Activated CD4-positive, CD25-positive, alpha-beta regulatory T cell treated with anti-CD3 and anti-CD28 coated beads, Interleukin-2, amount 50 U/mL, for 24 hours (primary cell): ENCODE data around the gene ZNF541.
"Not testable (repeated sequence)": the region's sequence is repeated elsewhere in the genome, so short reads cannot be mapped to it uniquely, and the experiment has no call there.

Experiments
- ATAC-seq, 2 donors: fragments of 150-1000 bp; cut with Tn5 transposase; one replicate each; pipeline ENCODE4 v1.10.0; 2021; ENCODE audit warnings: mild to moderate bottlenecking in 1 of 2, moderate library complexity in 1 of 2

Gene ZNF541

DNA sequence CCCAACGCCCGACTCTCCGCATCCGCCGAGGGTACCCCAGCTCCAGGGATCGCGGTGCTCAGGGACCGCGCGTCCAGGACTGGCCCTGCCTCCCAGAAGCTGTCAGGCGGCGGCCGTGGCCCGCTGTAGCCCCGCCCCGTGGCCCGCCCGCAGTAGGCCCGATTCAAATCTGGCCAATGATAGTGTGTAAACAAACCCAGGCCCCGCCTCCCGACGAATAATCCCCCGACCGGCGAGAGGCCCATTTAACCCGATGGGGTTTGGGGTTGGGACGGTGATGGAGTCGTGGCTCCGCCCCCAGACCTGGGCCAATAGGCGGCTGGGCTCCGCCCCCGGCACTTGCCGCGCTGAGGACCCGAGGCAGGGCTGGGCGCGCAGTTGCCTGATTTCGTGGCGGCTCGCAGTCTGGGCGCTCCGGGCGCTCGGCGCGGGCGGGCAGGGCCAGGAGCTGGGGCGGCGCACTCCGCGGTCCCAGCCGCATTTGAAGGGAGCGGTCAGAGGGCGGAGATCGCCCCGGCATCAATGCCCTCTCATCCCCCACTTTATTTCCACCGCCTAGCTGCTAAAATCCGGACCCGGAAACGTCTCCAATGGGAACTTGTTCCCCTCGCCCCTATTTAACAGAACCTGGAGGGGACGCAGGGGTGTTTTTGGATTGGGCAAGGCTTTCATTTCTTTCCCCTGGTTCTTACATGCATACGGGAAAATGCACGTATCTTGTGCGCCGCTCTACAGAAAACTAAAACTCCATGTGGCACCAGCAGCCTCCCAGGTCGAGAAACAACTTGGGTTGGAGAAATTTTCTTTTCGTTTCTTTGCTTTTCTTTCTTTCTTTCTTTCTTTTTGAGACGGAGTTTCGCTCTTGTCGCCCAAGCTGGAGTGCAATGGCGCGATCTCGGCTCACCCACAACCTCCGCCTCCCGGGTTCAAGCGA lies 27.6 kb upstream of the ZNF541 start:
- ATAC-seq: peak; percentile 97 to 99

DNA sequence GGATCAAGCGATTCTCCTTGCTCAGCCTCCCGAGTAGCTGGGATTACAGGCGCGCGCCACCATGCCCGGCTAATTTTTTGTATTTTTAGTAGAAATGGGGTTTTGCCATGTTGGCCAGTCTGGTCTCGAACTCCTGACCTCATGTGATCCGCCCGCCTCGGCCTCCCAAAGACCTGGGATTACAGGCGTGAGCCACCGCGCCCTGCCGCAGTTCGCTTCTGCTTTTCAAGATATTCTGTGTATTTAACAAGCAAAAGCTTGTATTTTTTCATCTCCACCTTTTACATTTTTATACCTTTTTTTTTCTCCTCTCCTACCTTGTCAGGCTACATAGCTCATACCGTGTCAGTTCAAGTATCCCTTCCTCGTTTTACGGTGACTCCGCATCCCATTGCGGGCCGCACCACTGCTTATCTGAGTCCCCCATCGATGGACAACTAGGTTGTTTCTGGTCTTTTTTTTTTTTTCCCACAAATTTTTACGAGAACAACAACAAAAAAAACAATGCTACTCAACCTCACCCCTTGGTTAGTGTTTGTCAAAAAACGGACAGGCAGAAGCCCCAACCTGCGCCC lies 26.8 kb upstream of the ZNF541 start:
- not testable (repeated sequence) for ATAC-seq

DNA sequence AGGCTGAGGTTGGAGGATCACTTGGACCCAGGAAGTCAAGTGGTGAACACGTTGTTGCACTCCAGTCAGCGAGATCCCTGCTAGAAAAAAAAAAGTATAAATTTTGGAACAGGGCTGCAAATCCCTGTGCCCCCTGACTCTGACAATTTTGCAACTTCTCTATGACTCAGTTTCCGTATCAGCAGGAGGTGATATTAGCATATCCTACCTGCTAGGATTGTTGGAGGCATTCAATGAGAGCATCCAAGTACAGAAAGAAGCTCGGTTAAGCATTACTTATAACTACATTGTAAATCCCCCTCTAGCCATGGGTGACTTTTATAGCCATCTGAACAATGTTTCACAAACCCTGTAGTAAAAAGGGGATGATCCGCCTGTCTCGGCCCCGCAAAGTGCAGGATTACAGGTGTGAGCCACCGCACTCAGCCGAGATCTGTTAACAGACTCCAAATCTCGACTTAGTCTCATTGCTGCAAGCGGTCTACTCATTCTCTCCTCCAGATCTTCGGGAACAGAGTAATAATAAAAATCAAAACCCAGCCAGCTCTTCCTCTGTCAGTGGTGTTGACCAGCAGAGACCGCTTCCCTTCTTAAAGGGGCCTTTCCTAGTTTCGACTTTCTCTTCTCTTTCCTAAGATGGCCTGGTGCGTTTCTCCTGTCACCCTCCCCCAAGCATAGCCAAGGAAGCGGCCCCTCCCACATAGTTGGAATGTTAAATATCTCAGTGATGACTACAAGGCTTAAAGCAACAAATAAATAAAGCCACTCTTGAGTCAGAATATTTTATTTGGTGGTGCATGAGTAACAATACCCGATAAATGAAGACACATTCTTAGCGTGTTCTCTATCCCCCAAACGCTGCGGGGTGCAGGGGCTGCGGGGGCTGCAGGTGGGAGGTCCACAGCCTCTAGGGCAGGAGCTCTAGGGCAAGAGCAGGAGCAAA lies 25.7 kb upstream of the ZNF541 start:
- ATAC-seq: no peak

DNA sequence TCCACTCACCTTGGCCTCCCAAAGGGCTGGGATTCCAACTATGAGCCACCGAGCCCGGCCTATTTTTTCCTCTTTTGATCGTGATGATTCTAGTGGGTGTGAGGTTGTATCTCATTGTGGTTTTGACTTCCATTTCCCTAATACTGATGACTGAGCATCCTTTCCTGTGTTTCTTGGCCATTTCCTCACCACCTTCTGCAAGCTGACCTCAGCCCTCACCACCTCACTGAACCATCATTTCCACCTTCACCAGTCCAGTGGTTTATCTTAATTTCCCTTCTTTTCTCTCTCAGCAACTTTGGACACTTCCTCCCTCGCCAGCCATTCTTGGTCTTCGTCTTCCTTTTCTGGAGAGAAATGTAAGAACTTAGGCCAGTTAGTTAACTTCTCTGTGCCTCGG lies 23.0 kb upstream of the ZNF541 start:
- ATAC-seq: no peak

DNA sequence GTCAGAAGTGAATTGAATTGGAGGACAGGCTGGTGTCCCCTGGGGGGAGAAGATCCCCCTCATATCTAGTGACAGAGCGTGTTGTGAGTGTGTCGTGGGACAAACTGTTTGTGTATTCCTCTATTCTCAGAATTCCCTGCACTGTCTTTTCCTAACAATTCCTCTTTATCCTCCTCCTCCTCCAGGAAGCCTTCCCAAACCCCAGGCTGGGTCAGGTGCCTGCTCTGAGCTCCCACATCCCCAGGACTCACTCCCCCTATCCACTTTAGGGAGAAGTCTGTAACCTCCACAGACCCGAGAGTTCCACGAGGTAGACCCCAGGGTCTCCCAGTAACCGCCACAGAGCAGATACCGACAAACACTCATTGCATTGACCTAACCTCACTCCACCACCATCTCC lies 20.9 kb upstream of the ZNF541 start:
- ATAC-seq: no peak

DNA sequence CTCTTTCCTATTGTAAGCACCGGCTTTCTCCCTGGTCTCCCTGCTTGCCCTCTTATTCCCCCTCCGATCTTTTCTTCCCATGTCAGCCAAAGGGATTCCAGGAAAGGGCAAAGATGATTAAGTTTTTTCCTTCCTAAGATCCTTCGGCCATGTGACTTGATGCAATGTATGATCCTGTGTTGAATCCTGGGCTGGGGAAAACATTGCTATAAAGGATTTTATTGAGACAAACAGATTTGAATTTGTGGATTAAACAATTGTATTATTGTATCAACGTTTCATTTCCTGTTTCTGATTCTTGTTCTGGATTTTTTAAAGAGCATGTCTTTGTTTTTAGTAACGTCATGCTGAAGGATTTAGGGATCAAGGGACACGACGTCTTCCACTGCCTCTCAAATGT lies 16.9 kb upstream of the ZNF541 start:
- ATAC-seq: no peak

DNA sequence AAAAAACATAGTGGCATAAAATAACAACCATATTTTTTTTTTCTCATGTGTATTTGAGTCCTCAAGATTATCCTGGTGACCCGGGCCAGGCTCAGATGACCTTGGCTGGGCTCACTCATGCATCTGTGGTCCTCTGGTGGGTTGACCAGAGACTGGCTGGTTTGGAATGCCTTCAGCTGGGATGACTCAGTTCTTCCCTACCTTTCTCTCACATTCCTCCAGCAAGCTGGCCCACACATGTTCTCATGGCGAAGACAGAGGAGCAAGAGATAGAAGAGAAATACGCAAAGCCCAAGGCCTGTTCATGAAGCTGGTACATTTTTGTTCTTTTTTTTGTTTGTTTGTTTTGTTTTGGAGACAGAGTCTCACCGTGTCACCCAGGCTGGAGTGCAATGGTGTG lies 14.3 kb upstream of the ZNF541 start:
- ATAC-seq: no peak

DNA sequence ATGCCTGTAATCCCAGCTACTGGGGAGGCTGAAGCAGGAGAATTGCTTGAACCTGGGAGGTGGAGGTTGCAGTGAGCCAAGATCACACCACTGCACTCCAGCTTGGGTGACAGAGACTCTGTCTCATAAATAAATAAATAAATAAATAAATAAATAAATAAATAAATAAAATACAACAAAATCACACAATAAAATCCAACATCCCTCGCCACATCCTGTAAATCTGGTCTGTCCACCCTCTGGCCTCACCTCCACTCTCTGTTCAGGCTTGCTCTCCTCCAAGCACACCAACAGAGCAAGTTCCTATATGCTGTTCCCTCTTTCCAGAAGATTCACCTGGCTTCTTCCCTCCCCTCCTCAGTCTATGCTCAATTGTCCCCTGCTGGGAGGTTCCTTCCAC lies 10.2 kb upstream of the ZNF541 start:
- ATAC-seq: not testable (repeated sequence)

DNA sequence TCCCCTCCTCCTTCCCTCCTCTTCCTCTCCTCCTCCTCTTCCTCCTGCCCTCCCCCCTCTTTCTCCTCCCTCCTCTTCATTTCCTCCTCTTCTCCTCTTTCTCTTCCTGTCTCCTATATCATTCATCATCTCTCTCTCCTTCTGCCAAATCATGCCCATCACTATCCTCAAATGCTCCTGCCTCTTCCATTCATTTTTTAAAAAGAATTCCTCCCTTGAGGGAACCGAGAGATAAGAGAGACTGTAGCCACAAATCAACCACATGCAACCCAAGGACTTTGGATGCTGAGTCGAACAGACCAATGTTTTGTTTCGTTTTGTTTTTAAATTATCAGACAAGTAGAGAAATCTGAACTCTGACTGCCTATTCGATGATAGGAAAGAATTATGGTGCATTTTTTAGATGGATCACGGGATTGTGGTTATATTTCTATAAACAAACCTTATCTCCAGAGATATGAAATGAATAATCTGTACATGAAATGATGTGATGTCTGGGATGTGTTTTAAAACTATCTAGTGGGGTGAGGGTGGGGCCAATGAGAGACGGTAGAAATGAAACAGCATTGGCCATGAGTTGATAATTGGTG lies 9.5 kb upstream of the ZNF541 start:
- ATAC-seq: no peak

DNA sequence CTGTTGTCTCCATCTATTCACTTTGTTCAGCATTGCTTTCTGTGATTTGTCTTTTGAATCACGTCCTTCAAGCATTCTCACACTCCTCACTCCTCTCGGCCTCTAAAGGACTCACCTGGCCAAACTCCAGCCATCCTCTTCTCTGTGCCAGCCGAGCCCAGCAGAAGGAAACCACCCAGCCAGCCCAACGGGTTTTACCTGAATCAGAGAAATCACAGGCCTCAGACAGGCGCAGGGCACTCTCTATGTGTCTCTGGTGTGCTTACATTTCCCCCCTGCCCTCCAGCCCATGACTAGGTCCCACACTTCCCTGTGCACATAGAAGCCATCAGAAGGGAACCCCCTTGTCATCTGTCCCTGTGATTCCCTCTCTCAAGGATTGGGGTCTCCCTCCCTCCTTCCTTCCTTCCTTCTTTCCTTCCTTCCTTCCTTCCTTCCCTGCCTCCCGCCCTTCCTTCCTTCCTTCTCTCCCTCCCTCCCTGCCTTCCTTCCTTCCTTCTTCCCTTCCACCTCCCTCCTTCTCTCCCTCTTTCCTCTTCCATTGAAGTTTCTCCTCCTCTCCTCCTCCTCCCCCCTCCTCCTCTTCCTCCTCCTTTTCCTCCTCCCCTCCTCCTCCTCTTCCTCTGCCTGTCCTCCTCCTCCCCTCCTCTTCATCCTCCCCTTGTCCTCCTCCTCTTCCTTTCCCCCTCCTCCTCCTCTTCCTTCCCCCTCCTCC lies 8.8 kb upstream of the ZNF541 start:
- no peak for ATAC-seq

DNA sequence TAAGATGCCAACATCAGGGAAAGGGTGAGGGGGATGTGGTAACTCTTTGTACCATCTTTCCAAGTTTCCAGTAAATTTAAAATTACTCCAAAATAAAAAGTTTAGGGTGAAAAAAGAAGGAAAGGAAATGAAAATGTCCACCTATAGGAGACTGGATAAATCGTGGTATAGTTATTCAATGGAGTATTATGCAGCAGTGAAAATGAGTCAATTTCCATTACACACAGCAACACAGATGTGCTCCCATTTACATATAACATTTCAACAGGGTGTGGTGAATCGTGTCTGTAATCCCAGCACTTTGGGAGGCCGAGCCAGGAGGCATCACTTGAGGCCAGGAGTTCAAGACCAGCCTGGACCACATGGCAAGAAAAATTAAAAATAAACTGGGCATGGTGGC lies 7.4 kb upstream of the ZNF541 start:
- ATAC-seq: no peak

DNA sequence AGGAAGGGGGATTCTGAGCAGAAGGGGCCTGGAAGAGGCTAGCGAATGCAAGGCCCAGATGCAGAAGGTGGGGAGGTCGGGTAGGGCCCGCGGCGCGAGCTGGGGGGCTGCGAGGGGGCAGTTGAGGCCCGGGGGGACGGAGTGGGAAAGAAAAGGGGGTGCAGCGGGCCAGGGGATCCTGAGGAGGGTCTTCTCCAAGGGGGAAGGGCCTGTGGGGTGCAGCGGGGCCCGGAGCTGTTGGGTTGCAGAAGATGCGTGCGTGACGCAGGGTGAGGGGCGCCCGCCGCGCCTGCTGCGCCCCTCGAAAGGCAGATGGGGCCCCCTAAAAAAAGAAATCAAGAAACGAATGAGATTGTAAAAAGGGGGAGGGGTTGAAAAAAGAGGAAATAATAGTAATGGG lies 313 bp downstream of the ZNF541 start:
- no peak for ATAC-seq

DNA sequence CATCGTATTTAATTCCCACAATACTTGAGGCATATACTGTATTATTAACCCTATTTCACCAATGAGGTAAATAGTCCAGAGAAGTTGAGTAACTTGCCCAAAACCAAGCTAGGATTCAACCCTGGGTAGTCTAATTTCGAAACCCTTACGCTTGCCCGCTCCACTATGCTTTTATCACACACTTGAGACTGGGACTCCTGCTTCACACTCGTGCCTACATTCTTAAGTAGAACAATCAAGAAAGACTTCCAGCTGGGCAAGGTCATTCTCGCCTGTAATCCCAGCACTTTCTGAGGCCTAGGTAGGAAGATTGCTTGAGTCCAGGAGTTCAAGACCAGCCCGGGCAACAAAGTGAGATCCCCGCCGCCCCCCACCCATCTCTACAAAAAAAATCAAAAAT lies 3.6 kb downstream of the ZNF541 start:
- ATAC-seq: no peak

DNA sequence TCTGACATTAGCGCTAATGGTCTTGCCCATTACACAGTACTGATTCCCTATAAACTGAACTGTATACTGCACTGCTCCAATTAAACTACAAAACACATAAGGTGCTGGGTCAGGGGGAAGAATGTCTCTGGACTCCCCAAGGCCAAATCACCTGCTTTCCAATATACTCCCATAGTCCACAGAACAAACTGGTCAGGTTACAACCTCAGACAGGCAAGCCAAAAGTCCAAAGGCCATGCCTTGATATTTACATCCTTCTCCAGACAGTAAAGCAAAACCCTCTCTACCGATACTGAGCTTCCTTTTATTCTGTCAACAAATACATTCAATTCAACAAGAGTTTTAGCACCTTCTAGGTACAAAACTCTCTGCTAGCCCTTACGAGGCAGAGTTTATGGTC lies 8.9 kb downstream of the ZNF541 start:
- no peak for ATAC-seq

DNA sequence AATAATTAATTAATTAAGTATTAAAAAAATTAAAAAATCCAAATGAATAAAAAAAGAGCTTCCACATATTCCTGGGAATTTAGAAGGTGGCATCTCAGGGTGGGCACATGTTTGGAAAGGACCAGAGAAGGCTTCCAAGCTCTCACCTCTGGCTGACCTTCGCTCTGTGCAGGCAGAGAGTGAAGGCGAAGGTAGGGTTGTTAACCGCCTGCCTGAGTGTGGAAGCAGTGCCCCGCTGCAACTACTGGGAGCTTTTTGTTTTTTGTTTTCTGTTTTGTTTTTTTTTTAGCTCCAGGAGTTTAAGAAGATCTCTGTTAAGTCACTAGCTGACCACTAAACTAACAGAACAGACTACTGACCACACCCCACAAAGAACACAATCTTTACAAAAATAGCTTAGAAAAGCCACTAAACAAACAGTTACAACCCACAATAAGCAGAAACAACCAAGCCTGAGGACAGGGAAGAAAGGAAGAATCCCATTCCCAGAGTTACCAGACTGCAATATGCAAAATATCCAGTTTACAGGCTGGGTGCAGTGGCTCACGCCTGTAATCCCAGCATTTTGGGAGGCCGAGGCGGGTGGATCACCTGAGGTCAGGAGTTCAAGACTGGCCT lies 11.4 kb downstream of the ZNF541 start:
- ATAC-seq: no peak

DNA sequence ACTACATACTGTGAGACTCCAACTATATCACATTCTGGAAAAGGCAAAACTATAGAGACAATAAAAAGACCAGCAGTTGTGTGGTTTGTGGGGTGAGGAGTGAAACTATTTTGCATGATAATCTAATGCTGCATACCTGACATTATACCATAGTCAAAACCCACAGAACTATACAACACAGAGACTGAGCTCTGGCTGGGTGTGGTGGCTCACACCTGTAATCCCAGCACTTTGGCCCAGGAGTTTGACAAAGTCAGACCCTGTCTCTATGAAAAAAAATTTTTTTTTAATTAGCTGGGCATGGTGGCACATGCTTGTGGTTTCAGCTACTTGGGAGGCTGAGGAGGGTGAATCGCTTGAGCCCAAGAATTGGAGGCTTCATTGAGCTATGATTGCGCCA lies 11.9 kb downstream of the ZNF541 start:
- ATAC-seq: no peak

DNA sequence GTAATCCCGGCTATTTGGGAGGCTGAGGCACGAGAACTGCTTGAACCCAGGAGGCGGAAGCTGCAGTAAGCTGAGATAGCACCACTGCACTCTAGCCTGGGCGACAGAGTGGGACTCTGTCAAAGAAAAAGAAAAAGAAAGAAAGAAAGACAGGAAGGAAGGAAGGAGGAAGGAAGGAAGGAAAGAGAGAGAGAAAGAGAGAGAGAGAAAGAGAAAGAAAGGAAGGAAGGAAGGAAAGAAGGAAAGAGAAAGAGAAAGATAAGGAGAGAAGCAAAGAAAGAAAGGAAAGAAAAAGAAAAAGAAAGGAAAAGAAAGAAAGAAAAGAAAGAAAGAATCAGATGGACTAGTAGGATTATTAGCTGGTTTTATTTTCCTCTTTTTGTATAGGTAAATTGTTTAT lies 22.8 kb downstream of the ZNF541 start:
- no peak for ATAC-seq

DNA sequence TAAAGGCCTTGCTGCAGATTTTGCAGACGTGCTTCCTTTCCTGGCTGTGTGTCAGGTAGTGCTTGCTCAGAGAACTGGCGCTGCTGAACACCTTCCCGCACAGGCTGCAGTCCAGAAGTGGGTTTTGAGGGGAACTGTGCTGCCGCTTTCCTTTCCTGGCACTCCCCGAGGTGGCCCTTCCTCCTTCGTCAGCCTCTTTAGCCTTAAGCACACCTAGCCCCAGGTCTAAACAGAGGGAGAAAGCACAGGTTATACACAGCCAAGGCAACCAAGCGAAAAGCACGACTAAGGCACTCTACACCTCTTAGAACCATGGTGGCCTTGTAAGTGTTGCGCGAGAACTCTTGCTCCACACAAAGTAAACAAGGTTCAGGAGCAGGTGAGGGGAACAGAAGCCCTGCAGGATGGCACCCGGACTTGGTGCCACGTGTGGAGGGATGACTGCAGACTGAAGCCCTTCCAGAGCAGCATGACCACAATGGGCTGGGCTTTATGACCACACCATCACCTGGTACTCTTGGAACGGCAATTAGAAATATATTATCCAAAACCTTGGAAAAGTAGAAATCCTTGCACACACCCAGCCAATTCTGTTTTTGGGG lies 23.6 kb downstream of the ZNF541 start:
- no peak for ATAC-seq

DNA sequence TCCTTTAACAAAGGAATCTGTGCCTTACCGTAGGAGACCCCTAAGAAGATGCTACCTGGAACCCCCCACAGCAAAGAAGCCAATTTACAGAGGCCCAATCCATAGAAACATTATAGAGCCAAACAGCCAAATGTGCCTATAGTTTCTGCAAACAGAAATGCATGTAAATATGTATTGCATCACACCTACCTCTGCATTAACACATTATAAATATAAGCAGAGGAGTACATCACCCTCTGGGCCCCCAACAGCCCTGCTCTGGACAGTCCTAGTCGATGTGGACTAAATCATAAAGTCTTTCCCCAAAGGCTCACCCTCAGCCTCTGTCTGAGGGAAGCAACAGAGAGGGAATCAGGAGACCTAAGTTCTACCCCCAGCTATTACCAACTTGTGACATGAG lies 25.7 kb downstream of the ZNF541 start:
- ATAC-seq: no peak

DNA sequence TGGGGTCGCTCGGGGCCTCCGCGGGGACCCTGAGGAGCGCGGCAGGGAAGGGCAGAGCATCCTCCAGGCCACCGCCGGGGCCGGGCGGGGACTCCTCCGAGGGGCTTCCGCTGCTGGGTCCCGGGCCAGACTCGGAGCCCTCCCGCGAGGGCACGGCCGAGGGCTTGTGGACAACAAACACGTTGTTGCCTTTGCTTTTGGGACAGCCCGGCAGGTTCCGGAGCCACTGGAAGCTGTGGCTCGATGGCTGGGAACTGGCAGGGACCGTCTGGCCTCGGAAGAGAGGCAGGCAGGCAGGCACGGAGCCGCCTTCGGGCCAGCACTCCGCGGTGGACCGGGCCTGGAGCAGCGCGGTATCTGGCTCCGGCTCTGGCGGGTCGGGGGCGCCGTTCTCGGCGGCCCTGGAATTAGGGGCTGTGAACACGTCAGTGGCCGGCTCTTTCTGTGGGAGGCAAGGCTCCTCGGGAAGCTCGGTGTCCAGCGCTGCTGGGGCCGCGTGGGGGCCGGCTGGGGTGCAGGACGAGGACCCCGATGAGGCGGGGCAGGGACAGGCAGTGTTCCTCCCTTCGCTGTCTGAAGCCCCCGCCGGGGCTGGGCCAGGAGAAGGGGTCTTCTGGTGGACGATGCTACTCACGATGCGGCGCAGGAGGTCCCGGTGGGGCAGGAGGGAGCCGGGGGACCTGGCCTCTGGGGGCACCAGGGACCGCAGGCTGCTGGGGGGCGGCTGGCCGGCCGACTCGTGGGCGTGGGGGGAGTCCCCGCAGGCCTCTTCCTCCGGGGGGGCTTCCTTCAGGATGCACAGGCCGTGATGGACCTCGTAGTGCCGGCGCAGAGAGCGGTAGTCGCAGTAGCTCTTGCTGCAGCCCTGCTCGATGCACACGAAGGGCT lies 27.6 kb downstream of the ZNF541 start:
- ATAC-seq: no peak
